ENCODE data around the gene TTC27. TPM values are rescaled to one million over a fixed set of nuclear protein-coding genes. Genes with fewer than 3 reads are reported as not detected.

TTC27 gene
- total RNA-seq, 4 donors from 2014 or later: 10.4 to 13.9 (median 11.6) TPM

DNA sequence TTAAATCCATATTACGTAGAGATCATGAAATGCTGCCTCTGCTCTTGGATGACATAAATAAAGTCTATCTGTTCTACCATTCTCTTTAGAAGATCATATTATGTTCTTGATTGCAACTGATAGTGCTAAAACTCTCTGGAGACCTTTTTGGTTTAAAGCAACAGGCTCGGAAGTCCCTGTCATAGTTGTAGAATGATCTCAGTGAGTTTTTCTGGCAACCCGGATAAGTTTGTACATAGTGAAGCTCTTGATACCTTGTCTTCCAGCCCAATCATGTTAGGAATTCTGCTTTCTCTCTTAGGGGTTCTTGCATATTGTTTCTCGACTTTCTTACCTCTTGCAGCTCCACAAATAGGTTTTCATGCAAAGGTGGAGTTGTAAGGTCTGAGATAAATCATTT, 156.1 kb downstream of the TTC27 start:
- H3K27ac ChIP-seq: no peak overlapping the region
- no peaks in the 10 kb centered on the region for H3K4me1 ChIP-seq
- WGBS, 2 donors (ENCODE audit: low coverage in 1 of 2): 77 to 84% methylated on average over 4 of the region's 4 CpGs
- H3K4me3 ChIP-seq: no peak overlapping the region
- ATAC-seq: no peak
- H3K27me3 ChIP-seq: no peaks in the 10 kb centered on the region
- TF ChIP-seq EP300 (IDR thresholded peaks at IDR 0.05) (no peak), POLR2AphosphoS5 (IDR thresholded peaks at IDR 0.05) (no peak), POLR2A (IDR thresholded peaks at IDR 0.05) (no peak)
- TF ChIP-seq, protein P1, sequence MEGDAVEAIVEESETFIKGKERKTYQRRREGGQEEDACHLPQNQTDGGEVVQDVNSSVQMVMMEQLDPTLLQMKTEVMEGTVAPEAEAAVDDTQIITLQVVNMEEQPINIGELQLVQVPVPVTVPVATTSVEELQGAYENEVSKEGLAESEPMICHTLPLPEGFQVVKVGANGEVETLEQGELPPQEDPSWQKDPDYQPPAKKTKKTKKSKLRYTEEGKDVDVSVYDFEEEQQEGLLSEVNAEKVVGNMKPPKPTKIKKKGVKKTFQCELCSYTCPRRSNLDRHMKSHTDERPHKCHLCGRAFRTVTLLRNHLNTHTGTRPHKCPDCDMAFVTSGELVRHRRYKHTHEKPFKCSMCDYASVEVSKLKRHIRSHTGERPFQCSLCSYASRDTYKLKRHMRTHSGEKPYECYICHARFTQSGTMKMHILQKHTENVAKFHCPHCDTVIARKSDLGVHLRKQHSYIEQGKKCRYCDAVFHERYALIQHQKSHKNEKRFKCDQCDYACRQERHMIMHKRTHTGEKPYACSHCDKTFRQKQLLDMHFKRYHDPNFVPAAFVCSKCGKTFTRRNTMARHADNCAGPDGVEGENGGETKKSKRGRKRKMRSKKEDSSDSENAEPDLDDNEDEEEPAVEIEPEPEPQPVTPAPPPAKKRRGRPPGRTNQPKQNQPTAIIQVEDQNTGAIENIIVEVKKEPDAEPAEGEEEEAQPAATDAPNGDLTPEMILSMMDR (IDR thresholded peaks at IDR 0.05): no peak
- H3K36me3 ChIP-seq: peaks cover 0 to 48% of the 10 kb centered on the region in 2 donors
- H3K9me3 ChIP-seq: peaks cover 0 to 15% (median 0%) of the 10 kb centered on the region in 3 donors

DNA sequence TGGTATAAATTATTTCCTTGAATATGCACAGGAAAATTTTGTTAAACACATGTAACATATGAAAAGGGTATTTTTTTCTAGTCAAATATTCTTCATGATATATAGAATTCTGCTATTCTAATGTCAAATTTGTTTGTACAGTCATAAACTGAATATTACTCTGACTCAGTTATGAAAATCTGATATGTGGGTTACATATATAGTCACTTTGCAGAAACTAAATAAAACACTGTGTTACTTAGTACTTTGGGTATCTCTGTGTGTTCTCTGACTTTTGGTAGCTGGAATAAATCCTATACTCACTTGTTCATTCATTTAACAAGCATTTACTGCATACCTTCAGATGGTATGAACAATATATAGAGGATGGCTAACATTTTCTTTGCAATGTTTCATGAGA, 159.4 kb downstream of the TTC27 start:
- H3K27me3 ChIP-seq: no peaks in the 10 kb centered on the region
- H3K27ac ChIP-seq: no peak overlapping the region
- H3K4me1 ChIP-seq: no peaks in the 10 kb centered on the region
- TF ChIP-seq EP300 (IDR thresholded peaks at IDR 0.05) (no peak), POLR2AphosphoS5 (IDR thresholded peaks at IDR 0.05) (no peak)
- TF ChIP-seq, protein P1 (IDR thresholded peaks at IDR 0.05): no peak
- H3K9me3 ChIP-seq: no peaks in the 10 kb centered on the region
- no peak overlapping the region for H3K4me3 ChIP-seq
- no peak for ATAC-seq
- H3K36me3 ChIP-seq: peaks cover 0 to 23% of the 10 kb centered on the region in 2 donors

DNA sequence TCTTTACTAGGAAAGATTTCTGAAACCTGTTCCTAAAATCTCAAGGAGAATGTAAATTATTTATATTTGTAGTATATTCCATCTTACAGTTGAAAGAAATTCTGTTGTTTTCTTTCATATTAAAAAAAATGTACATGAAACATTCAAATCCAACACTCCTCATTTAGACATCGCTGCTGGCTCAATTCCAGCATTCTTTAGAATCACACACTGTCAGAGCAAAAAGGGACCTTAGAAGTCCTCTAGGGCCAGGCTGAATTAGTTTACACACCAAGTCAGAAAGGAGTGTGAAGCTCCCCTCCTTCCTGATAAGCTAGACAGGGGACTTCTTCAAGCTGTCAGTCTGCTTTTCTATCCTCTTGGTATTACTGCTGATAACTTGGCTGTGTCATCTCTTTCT, 160.3 kb downstream of the TTC27 start:
- Histone ChIP-seq H3K36me3 (peaks cover 0 to 20% of the 10 kb centered on the region in 2 donors), H3K27ac (no peak overlapping the region), H3K4me3 (no peak overlapping the region), H3K4me1 (no peaks in the 10 kb centered on the region), H3K27me3 (no peaks in the 10 kb centered on the region), H3K9me3 (no peaks in the 10 kb centered on the region)
- WGBS, 2 donors (ENCODE audit: low coverage in 1 of 2): 33 to 36% methylated on average over 1 of the region's 1 CpG
- TF ChIP-seq, protein P1 (IDR thresholded peaks at IDR 0.05): no peak
- TF ChIP-seq POLR2A (IDR thresholded peaks at IDR 0.05) (no peak), POLR2AphosphoS5 (IDR thresholded peaks at IDR 0.05) (no peak), EP300 (IDR thresholded peaks at IDR 0.05) (no peak)
- no peak for ATAC-seq

DNA sequence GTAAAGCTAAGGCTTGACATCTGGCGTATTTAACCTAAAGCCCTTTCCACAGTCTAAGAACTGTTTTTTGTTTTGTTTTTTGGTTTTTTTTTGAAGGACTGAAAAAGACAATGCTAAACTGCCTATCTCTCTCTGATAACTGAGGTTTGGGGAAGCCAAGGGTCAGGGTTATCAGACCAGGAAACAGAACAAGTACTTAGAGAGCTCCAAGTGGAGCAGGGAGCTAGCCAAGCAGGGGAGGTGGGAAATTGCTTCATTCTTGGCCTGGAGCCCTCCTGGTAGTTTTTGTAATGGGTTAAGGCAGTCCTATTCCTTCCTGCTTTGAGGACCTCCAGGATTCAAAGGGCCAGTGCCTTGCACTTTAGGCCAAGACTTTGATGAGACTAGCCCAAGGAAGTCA, 164.6 kb downstream of the TTC27 start:
- H3K27ac ChIP-seq: no peak overlapping the region
- TF ChIP-seq POLR2AphosphoS5 (IDR thresholded peaks at IDR 0.05): no peak
- TF ChIP-seq, protein P1 (IDR thresholded peaks at IDR 0.05): no peak
- no peak for TF ChIP-seq EP300 (IDR thresholded peaks at IDR 0.05)
- WGBS, 2 donors (ENCODE audit: low coverage in 1 of 2): 71 to 92% methylated on average over 1 of the region's 1 CpG
- no peaks in the 10 kb centered on the region for H3K4me1 ChIP-seq
- H3K36me3 ChIP-seq: no peaks in the 10 kb centered on the region
- ATAC-seq: no peak
- no peaks in the 10 kb centered on the region for H3K27me3 ChIP-seq
- H3K9me3 ChIP-seq: no peaks in the 10 kb centered on the region
- no peak overlapping the region for H3K4me3 ChIP-seq

DNA sequence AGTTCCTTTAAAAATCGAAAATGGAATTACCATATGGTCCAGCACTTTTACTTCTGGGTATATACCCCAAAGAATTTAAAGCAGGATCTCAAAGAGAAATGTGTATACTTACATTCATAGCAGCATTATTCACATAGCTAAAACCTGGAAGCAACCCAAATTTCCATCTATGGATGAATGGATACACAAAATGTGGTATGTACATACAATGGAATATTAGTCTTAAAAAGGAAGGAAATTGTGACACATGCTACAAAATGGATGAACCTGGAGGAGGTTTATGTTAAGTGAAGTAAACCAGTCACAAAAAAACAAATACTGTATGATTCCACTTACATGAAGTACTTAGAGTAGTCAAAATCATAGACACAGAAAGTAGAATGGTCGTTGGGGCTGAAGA, 171.0 kb downstream of the TTC27 start:
- no peaks in the 10 kb centered on the region for H3K36me3 ChIP-seq
- no peaks in the 10 kb centered on the region for H3K9me3 ChIP-seq
- no peaks in the 10 kb centered on the region for H3K4me1 ChIP-seq
- no peaks in the 10 kb centered on the region for H3K27me3 ChIP-seq
- ATAC-seq: no peak
- H3K4me3 ChIP-seq: no peak overlapping the region
- H3K27ac ChIP-seq: no peak overlapping the region
- 62 to 80% methylated on average over 2 of the region's 2 CpGs for WGBS, 2 donors (ENCODE audit: low coverage in 1 of 2)
- TF ChIP-seq, protein P1 (IDR thresholded peaks at IDR 0.05): no peak
- TF ChIP-seq POLR2AphosphoS5 (IDR thresholded peaks at IDR 0.05) (no peak), POLR2A (IDR thresholded peaks at IDR 0.05) (no peak)
